PFSK-1 (cell line): ENCODE data around the gene DOCK1.

ENCODE experiments used
- REST ChIP-seq, 2 experiments: IDR thresholded peaks; 2 replicates each; pipeline versions ENCODE4 v1.6.1 to v1.8.0; 2011 to 2012; ENCODE audit warnings: low read depth in 2 of 2, low read length in 2 of 2, control low read depth in 1 of 2, inconsistent platforms in 1 of 2, mild to moderate bottlenecking in 1 of 2, moderate library complexity in 1 of 2; ENCODE audit not compliant: insufficient read depth in 1 of 2
- TAF1 ChIP-seq: IDR thresholded peaks from 2 replicates; pipeline ENCODE4 v1.6.1; 2012; ENCODE audit warnings: low read length, control low read depth, borderline replicate concordance; ENCODE audit not compliant: insufficient read depth

- TF ChIP-seq REST (IDR thresholded peaks at IDR 0.05; ENCODE audit: insufficient read depth in 1 of 2, low read depth in 2 of 2, low read length in 2 of 2), result no peak
- TF ChIP-seq TAF1, result no peak
These were observed 214.7 kb downstream of the DOCK1 start for GRCh38 chr10:127119936-127120335.
